ENCODE results near the gene SBNO2. TPM values are rescaled to one million over a fixed set of nuclear protein-coding genes. Genes with fewer than 3 reads are reported as not detected.

Gene SBNO2
- total RNA-seq, 1 experiment from 2014 or later: 46.3 TPM

DNA sequence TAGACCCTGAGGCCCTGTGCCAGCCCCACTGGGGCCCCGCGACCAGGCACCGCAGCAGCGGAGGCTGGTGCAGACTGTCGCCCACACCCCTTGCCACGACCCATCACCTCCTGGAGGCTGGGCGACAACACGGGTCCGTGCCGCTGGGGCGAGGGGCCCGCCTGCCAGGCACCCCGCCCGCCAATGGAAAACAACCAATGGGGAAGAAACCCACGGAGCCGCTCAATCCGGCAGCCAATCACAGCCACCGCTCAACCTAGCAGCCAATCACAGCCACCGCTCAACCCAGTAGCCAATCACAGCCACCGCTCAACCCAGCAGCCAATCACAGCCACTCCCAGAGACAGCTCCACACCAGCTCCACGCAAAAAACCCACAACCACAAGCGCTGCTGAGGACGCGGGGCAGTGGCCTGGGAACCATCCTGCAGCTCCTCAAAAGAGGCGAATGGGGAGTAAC is 40.6 kb downstream of the SBNO2 start:
- H3K36me3 Mint-ChIP-seq (ENCODE audit: insufficient read depth in 1 of 3, low read depth in 3 of 3): peaks cover 0 to 8% (median under 1%) of the 10 kb centered on the region in 3 experiments; a peak in 3 of 7 replicates
- Histone ChIP-seq H3K23ac (ENCODE audit: insufficient read length, low read depth, low read length) (no peak overlapping the region), H3K27me3 (ENCODE audit: insufficient read depth, low read length) (no peaks in the 10 kb centered on the region), H3K23me2 (ENCODE audit: insufficient read length, low read depth, low read length, poor library complexity, severe bottlenecking) (no peaks in the 10 kb centered on the region), H3K4me2 (ENCODE audit: insufficient read depth, insufficient read length, low read length) (no peak overlapping the region), H3K56ac (ENCODE audit: insufficient read length, low read depth, low read length) (no peak overlapping the region), H3K18ac (ENCODE audit: insufficient read length, low read depth, low read length) (no peak overlapping the region), H3K14ac (ENCODE audit: insufficient read depth, low read length) (no peak overlapping the region), H2AK5ac (ENCODE audit: insufficient read length, low read length) (no peak overlapping the region), H3K27ac (ENCODE audit: insufficient read length, low read depth, low read length) (no peak overlapping the region), H3K4me1 (ENCODE audit: insufficient read depth, low read length) (no peaks in the 10 kb centered on the region; the same call in 1 of the 2 replicates), H4K8ac (replicated peaks; ENCODE audit: insufficient read length, low read depth, low read length) (no peak overlapping the region), H3K9ac (ENCODE audit: extremely low read depth, insufficient read length, low read length) (no peak overlapping the region), H2BK12ac (ENCODE audit: insufficient read length, low read depth, low read length) (no peak overlapping the region), H3K79me1 (ENCODE audit: insufficient read depth, low read depth, low read length, poor library complexity, severe bottlenecking) (no peaks in the 10 kb centered on the region), H3K4ac (ENCODE audit: low read depth, low read length) (no peak overlapping the region), H2BK20ac (ENCODE audit: low read depth, low read length, poor library complexity, severe bottlenecking) (no peak overlapping the region), H4K91ac (ENCODE audit: insufficient read length, low read depth, low read length) (no peak overlapping the region), H4K20me1 (ENCODE audit: control insufficient read depth, insufficient read depth, insufficient read length) (no peaks in the 10 kb centered on the region), H2BK15ac (ENCODE audit: low read depth, low read length) (no peak overlapping the region), H3K79me2 (ENCODE audit: insufficient read depth, low read length) (no peaks in the 10 kb centered on the region; the same call in 1 of the 2 replicates), H2BK120ac (ENCODE audit: low read depth, low read length, poor library complexity, severe bottlenecking) (no peak overlapping the region), H2AFZ (ENCODE audit: low read length) (no peak overlapping the region), H2BK5ac (ENCODE audit: insufficient read length, low read length) (no peak overlapping the region), H4K5ac (ENCODE audit: insufficient read length, low read depth, low read length) (no peak overlapping the region), H3K9me3 (ENCODE audit: control insufficient read depth, low read depth, low read length) (no peaks in the 10 kb centered on the region), H3T11ph (ENCODE audit: low read length) (no peak overlapping the region)
- no peak overlapping the region; a peak in 1 of 7 replicates for H3K27ac Mint-ChIP-seq
- TF ChIP-seq, protein P1, sequence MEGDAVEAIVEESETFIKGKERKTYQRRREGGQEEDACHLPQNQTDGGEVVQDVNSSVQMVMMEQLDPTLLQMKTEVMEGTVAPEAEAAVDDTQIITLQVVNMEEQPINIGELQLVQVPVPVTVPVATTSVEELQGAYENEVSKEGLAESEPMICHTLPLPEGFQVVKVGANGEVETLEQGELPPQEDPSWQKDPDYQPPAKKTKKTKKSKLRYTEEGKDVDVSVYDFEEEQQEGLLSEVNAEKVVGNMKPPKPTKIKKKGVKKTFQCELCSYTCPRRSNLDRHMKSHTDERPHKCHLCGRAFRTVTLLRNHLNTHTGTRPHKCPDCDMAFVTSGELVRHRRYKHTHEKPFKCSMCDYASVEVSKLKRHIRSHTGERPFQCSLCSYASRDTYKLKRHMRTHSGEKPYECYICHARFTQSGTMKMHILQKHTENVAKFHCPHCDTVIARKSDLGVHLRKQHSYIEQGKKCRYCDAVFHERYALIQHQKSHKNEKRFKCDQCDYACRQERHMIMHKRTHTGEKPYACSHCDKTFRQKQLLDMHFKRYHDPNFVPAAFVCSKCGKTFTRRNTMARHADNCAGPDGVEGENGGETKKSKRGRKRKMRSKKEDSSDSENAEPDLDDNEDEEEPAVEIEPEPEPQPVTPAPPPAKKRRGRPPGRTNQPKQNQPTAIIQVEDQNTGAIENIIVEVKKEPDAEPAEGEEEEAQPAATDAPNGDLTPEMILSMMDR (conservative IDR thresholded peaks at IDR 0.05): no peak
- peak; percentile 86 for DNase-seq
- H3K9me3 Mint-ChIP-seq: no peaks in the 10 kb centered on the region
- H3K4me1 Mint-ChIP-seq: peaks cover 4 to 11% of the 10 kb centered on the region in 2 experiments
- H3K4me3 Mint-ChIP-seq: peak overlapping the region in 1 of 2 experiments; percentile 23; a peak in 1 of 5 replicates
- no peaks in the 10 kb centered on the region for H3K27me3 Mint-ChIP-seq (ENCODE audit: low read depth)
- WGBS (ENCODE audit: extremely low coverage, insufficient read length, low lambda C conversion rate): no CpG with 5 or more reads among the region's 25 CpGs
